Caco-2 (cell line): ENCODE results near the gene MCTP2. TPM values are rescaled to one million over a fixed set of nuclear protein-coding genes. Genes with fewer than 3 reads are reported as not detected.

ENCODE experiments used
- BruUV-seq: library from RNA; stranded (reverse); fragments of 400-500 nt; replicated peaks from 2 replicates; lab custom pipeline; 2021; lab: Mats Ljungman, UMichigan
- CTCF ChIA-PET: fragments of 300-600 bp; sonication (Branson Sonifier 250); formaldehyde crosslinking; loops from one replicate; lab custom pipeline; 2022; ENCODE audit warnings: antibody characterized with exemption; lab: Charles Lee
- POLR2A ChIA-PET: fragments of 300-600 bp; sonication (Branson Sonifier 250); formaldehyde crosslinking; loops from one replicate; lab custom pipeline; 2022; ENCODE audit warnings: antibody characterized with exemption; lab: Charles Lee
- DNase-seq, 2 experiments: peaks; one replicate each; pipeline versions ENCODE4 v3.0.0 to v3.0.0-alpha.2; 2020 to 2022
- H3K27me3 ChIP-seq: replicated peaks from 2 replicates; pipeline ENCODE4 v1.6.0; 2011; ENCODE audit warnings: low read length; ENCODE audit not compliant: control insufficient read depth, insufficient read depth
- H3K36me3 ChIP-seq: 2 replicates; pipeline ENCODE4 v1.5.1; 2011; ENCODE audit warnings: low read length; ENCODE audit not compliant: control insufficient read depth, insufficient read depth
- H3K4me1 ChIP-seq: fragments of 250-450 bp; sonication (Bioruptor Pico); 2 replicates; pipeline ENCODE4 v1.5.1; 2020; ENCODE audit warnings: mild to moderate bottlenecking
- H3K4me3 ChIP-seq: 2 replicates; pipeline ENCODE4 v1.5.1; 2011; ENCODE audit warnings: low read depth, mild to moderate bottlenecking, control low read depth, low read length
- H3K9me3 ChIP-seq: fragments of 250-450 bp; sonication (Bioruptor Pico); 2 replicates; pipeline ENCODE4 v1.5.1; 2020; ENCODE audit warnings: mild to moderate bottlenecking, moderate library complexity
- H3K27ac Mint-ChIP-seq: one replicate; pipeline ENCODE4 v1.8.0; 2022; ENCODE audit warnings: mixed read lengths; ENCODE audit not compliant: unreplicated experiment
- H3K27me3 Mint-ChIP-seq: one replicate; pipeline ENCODE4 v1.8.0; 2022; ENCODE audit warnings: mixed read lengths; ENCODE audit not compliant: insufficient read depth, unreplicated experiment
- H3K36me3 Mint-ChIP-seq: one replicate; pipeline ENCODE4 v1.8.0; 2022; ENCODE audit warnings: mild to moderate bottlenecking, mixed read lengths; ENCODE audit not compliant: insufficient read depth, unreplicated experiment
- H3K4me1 Mint-ChIP-seq: one replicate; pipeline ENCODE4 v1.8.0; 2022; ENCODE audit warnings: low read depth, mixed read lengths; ENCODE audit not compliant: unreplicated experiment
- H3K4me3 Mint-ChIP-seq: one replicate; pipeline ENCODE4 v1.8.0; 2022; ENCODE audit warnings: mild to moderate bottlenecking, moderate library complexity, mixed read lengths; ENCODE audit not compliant: unreplicated experiment
- H3K9me3 Mint-ChIP-seq: one replicate; pipeline ENCODE4 v1.8.0; 2022; ENCODE audit warnings: mixed read lengths; ENCODE audit not compliant: unreplicated experiment
- CTCF ChIP-seq, 2 experiments: fragments of 200-600 bp in 1 of 2; IDR thresholded peaks; 1 replicate in 1 of 2; 2 replicates in 1 of 2; pipeline versions ENCODE4 v1.5.1 to v1.8.0; 2011 to 2022; ENCODE audit warnings: antibody characterized with exemption in 1 of 2, control low read depth in 1 of 2, inconsistent platforms in 1 of 2, low read depth in 1 of 2, low read length in 1 of 2, mild to moderate bottlenecking in 1 of 2, moderate library complexity in 1 of 2; ENCODE audit not compliant: insufficient read depth in 1 of 2, severe bottlenecking in 1 of 2, unreplicated experiment in 1 of 2
- intact Hi-C: fragments of 100-400 bp; cut with micrococcal nuclease; formaldehyde crosslinking; loops from one replicate; pipeline ENCODE4 v1.10.0; 2022; ENCODE audit not compliant: unreplicated experiment
- total RNA-seq: library from RNA; stranded (reverse); gene quantifications from 2 replicates; pipeline ENCODE4 v1.2.3, GENCODE V29; 2022

Gene MCTP2
- total RNA-seq, 1 experiment from 2014 or later: 9.9 TPM

- no peaks in the 10 kb centered on the region for H3K4me1 Mint-ChIP-seq
- no peak for TF ChIP-seq CTCF (IDR thresholded peaks at IDR 0.05; ENCODE audit: insufficient read depth in 1 of 2, low read depth in 1 of 2, low read length in 1 of 2, severe bottlenecking in 1 of 2, unreplicated experiment in 1 of 2)
- Histone ChIP-seq H3K36me3 (no peaks in the 10 kb centered on the region; the same call in 1 of the 2 replicates), H3K27me3 (no peaks in the 10 kb centered on the region), H3K4me3 (no peak overlapping the region), H3K9me3 (no peaks in the 10 kb centered on the region), H3K4me1 (no peaks in the 10 kb centered on the region)
- no peaks in the 10 kb centered on the region for H3K36me3 Mint-ChIP-seq
- ChIA-PET CTCF (no interaction called here), POLR2A (no interaction called here)
- intact Hi-C loops: no loop called here
- no peak overlapping the region for H3K27ac Mint-ChIP-seq
- H3K4me3 Mint-ChIP-seq: no peak overlapping the region
- no peaks in the 10 kb centered on the region for H3K27me3 Mint-ChIP-seq
- DNase-seq: no peak
- BruUV-seq: no TSS peak
- no peaks in the 10 kb centered on the region for H3K9me3 Mint-ChIP-seq
Observed at GRCh38 chr15:94383041-94383440, 151.7 kb downstream of the MCTP2 start.

GRCh38 chr15:94383706-94384105, 152.3 kb downstream of the MCTP2 start:
- POLR2A ChIA-PET: no interaction called here
- no peak overlapping the region for H3K27ac Mint-ChIP-seq
- intact Hi-C loops: no loop called here
- Histone ChIP-seq H3K4me3 (no peak overlapping the region), H3K36me3 (no peaks in the 10 kb centered on the region; the same call in 1 of the 2 replicates), H3K27me3 (no peaks in the 10 kb centered on the region), H3K4me1 (no peaks in the 10 kb centered on the region), H3K9me3 (no peaks in the 10 kb centered on the region)
- no peaks in the 10 kb centered on the region for H3K36me3 Mint-ChIP-seq
- no peak for DNase-seq
- CTCF ChIA-PET: no interaction called here
- no peaks in the 10 kb centered on the region for H3K9me3 Mint-ChIP-seq
- no peaks in the 10 kb centered on the region for H3K4me1 Mint-ChIP-seq
- no peak for TF ChIP-seq CTCF (IDR thresholded peaks at IDR 0.05; ENCODE audit: insufficient read depth in 1 of 2, low read depth in 1 of 2, low read length in 1 of 2, severe bottlenecking in 1 of 2, unreplicated experiment in 1 of 2)
- no peak overlapping the region for H3K4me3 Mint-ChIP-seq
- H3K27me3 Mint-ChIP-seq: no peaks in the 10 kb centered on the region
- BruUV-seq: no TSS peak

- H3K27me3 ChIP-seq: no peaks in the 10 kb centered on the region
- ChIA-PET CTCF (no interaction called here), POLR2A (no interaction called here)
- no peaks in the 10 kb centered on the region for H3K27me3 Mint-ChIP-seq
- no peaks in the 10 kb centered on the region for H3K9me3 Mint-ChIP-seq
- H3K9me3 ChIP-seq: no peaks in the 10 kb centered on the region
- no peak overlapping the region for H3K4me3 Mint-ChIP-seq
- intact Hi-C loops: no loop called here
- no peaks in the 10 kb centered on the region; the same call in 1 of the 2 replicates for H3K36me3 ChIP-seq
- no peak for TF ChIP-seq CTCF (IDR thresholded peaks at IDR 0.05; ENCODE audit: insufficient read depth in 1 of 2, low read depth in 1 of 2, low read length in 1 of 2, severe bottlenecking in 1 of 2, unreplicated experiment in 1 of 2)
- H3K4me1 Mint-ChIP-seq: no peaks in the 10 kb centered on the region
- no peak overlapping the region for H3K4me3 ChIP-seq
- no peaks in the 10 kb centered on the region for H3K4me1 ChIP-seq
- no peak overlapping the region for H3K27ac Mint-ChIP-seq
- no TSS peak for BruUV-seq
- no peak for DNase-seq
- no peaks in the 10 kb centered on the region for H3K36me3 Mint-ChIP-seq
Observed at GRCh38 chr15:94385441-94385840, 154.1 kb downstream of the MCTP2 start.
